Measurements from ENCODE around the gene ZNF665.

GRCh38 chr19:53161123-53161522, 32.0 kb downstream of the ZNF665 start:
- no peak for TF ChIP-seq CTCF (IDR thresholded peaks at IDR 0.05 in 4 of 5, conservative IDR thresholded peaks at IDR 0.05 in 1 of 5)
- no peak for TF ChIP-seq POLR2A (IDR thresholded peaks at IDR 0.05)
